ENCODE measurements around the gene CDK5RAP3. TPM values are rescaled to one million over a fixed set of nuclear protein-coding genes. Genes with fewer than 3 reads are reported as not detected.

The CDK5RAP3 gene
- total RNA-seq, 1 experiment from 2014 or later, result 149 TPM

GRCh38 chr17:48024149-48025039 lies 53.5 kb downstream of the CDK5RAP3 start:
- no peak overlapping the region for H3T11ph ChIP-seq (ENCODE audit: low read length)
- no peaks in the 10 kb centered on the region; a peak in 1 of 5 replicates for H3K9me3 Mint-ChIP-seq
- no peak; the same call in 2 of the 3 replicates for TF ChIP-seq CTCF (conservative IDR thresholded peaks at IDR 0.05)
- no peak overlapping the region for H2AFZ ChIP-seq (ENCODE audit: low read length)
- H3K18ac ChIP-seq (ENCODE audit: insufficient read length, low read depth, low read length), result no peak overlapping the region
- no peak overlapping the region for H4K8ac ChIP-seq (replicated peaks; ENCODE audit: insufficient read length, low read depth, low read length)
- no peak overlapping the region for H2BK5ac ChIP-seq (ENCODE audit: insufficient read length, low read length)
- H3K36me3 Mint-ChIP-seq (ENCODE audit: insufficient read depth in 1 of 3, low read depth in 3 of 3), result no peaks in the 10 kb centered on the region
- DNase-seq, result peak; percentile 79
- no peaks in the 10 kb centered on the region for H3K79me2 ChIP-seq (ENCODE audit: insufficient read depth, low read length)
- H3K27me3 Mint-ChIP-seq (ENCODE audit: low read depth), result peaks cover 43% of the 10 kb centered on the region
- WGBS (ENCODE audit: extremely low coverage, insufficient read length, low lambda C conversion rate), result no CpG with 5 or more reads among the region's 54 CpGs
- H3K23ac ChIP-seq (ENCODE audit: insufficient read length, low read depth, low read length), result no peak overlapping the region
- no peak overlapping the region for H3K9ac ChIP-seq (ENCODE audit: extremely low read depth, insufficient read length, low read length)
- H3K4me1 ChIP-seq (ENCODE audit: insufficient read depth, low read length), result no peaks in the 10 kb centered on the region
- peak overlapping the region; percentile 58 to 79 for H3K4me3 Mint-ChIP-seq
- no peak overlapping the region for H4K91ac ChIP-seq (ENCODE audit: insufficient read length, low read depth, low read length)
- peak overlapping the region; percentile 80 for H3K4me2 ChIP-seq (ENCODE audit: insufficient read depth, insufficient read length, low read length)
- H3K9me3 ChIP-seq (ENCODE audit: control insufficient read depth, low read depth, low read length), result no peaks in the 10 kb centered on the region
- peak overlapping the region in 1 of 3 experiments; percentile 65; a peak in 1 of 7 replicates for H3K27ac Mint-ChIP-seq
- no peak overlapping the region for H2BK20ac ChIP-seq (ENCODE audit: low read depth, low read length, poor library complexity, severe bottlenecking)
- no peak overlapping the region for H2BK12ac ChIP-seq (ENCODE audit: insufficient read length, low read depth, low read length)
- H3K23me2 ChIP-seq (ENCODE audit: insufficient read length, low read depth, low read length, poor library complexity, severe bottlenecking), result peaks cover 19% of the 10 kb centered on the region
- no peaks in the 10 kb centered on the region for H4K20me1 ChIP-seq (ENCODE audit: control insufficient read depth, insufficient read depth, insufficient read length)
- no peak overlapping the region for H4K5ac ChIP-seq (ENCODE audit: insufficient read length, low read depth, low read length)
- no peaks in the 10 kb centered on the region for H3K79me1 ChIP-seq (ENCODE audit: insufficient read depth, low read depth, low read length, poor library complexity, severe bottlenecking)
- H2BK120ac ChIP-seq (ENCODE audit: low read depth, low read length, poor library complexity, severe bottlenecking), result no peak overlapping the region
- H2BK15ac ChIP-seq (ENCODE audit: low read depth, low read length), result no peak overlapping the region
- H3K4me1 Mint-ChIP-seq, result peaks cover 28 to 32% of the 10 kb centered on the region in 2 experiments
- no peak overlapping the region for H3K27ac ChIP-seq (ENCODE audit: insufficient read length, low read depth, low read length)
- H3K4ac ChIP-seq (ENCODE audit: low read depth, low read length), result no peak overlapping the region
- H2AK5ac ChIP-seq (ENCODE audit: insufficient read length, low read length), result no peak overlapping the region
- no peak overlapping the region for H3K14ac ChIP-seq (ENCODE audit: insufficient read depth, low read length)
- H3K56ac ChIP-seq (ENCODE audit: insufficient read length, low read depth, low read length), result no peak overlapping the region
- H3K27me3 ChIP-seq (ENCODE audit: insufficient read depth, low read length), result peaks cover 2% of the 10 kb centered on the region; the same call in 1 of the 2 replicates
